Measurements from ENCODE around the gene ARL2BP.
A peak's percentile ranks its signal among the peaks of the same experiment; 100 is the strongest.
"Not testable (repeated sequence)": the region's sequence is repeated elsewhere in the genome, so short reads cannot be mapped to it uniquely, and the experiment has no call there.

ARL2BP gene

DNA sequence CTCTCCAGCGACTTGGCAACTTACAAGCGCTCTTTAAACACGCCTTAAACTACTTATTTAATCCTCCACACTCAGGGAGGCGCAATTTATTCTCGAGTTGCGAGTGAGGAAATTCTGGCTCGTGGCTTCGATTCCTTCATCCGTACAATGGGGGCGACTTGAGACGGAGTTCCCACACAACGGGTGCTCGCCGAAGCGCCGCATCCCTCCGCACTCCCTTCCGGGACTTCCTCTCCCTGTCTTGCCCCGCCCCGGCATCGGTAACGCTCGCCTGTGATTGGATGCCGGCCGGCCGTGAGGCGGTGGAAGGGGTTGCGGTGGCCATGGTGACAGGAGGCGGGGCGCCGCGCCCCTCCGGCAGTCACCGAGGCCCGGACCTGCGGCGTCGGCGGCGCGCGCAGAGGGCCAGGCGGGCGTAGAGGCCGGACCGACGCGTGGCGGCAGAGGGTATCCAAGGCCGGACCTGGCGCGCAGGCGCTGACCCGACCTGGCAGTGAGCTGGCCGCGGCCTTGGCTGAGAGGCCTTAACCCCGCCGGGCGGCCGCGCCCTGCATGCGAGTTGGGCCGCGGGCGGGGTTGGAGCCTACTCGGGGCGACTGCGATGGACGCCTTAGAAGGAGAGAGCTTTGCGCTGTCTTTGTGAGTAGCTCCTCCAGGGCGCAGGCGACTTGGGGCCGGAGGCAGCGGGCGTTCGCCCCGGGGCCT, at the start of gene ARL2BP:
ARL2BP (plus strand) TSS at position 493 of the 705 bp plus-strand sequence; CDS start at position 602, 109 bp downstream.
- Histone ChIP-seq H3K36me3 (peaks cover 22 to 41% (median 22%) of the 10 kb centered on the region in 3 donors), H3K27ac (peak within 1 kb of the TSS; percentile 85 to 94), H3K9me3 (no peaks in the 10 kb centered on the region), H3K27me3 (no peaks in the 10 kb centered on the region), H3K4me3 (peak within 1 kb of the TSS; percentile 68 to 74), H3K4me1 (peaks cover 0 to 18% (median 10%) of the 10 kb centered on the region in 4 donors)
- TF ChIP-seq, protein P1, sequence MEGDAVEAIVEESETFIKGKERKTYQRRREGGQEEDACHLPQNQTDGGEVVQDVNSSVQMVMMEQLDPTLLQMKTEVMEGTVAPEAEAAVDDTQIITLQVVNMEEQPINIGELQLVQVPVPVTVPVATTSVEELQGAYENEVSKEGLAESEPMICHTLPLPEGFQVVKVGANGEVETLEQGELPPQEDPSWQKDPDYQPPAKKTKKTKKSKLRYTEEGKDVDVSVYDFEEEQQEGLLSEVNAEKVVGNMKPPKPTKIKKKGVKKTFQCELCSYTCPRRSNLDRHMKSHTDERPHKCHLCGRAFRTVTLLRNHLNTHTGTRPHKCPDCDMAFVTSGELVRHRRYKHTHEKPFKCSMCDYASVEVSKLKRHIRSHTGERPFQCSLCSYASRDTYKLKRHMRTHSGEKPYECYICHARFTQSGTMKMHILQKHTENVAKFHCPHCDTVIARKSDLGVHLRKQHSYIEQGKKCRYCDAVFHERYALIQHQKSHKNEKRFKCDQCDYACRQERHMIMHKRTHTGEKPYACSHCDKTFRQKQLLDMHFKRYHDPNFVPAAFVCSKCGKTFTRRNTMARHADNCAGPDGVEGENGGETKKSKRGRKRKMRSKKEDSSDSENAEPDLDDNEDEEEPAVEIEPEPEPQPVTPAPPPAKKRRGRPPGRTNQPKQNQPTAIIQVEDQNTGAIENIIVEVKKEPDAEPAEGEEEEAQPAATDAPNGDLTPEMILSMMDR (IDR thresholded peaks at IDR 0.05) = peak in 1 of 2 experiments; percentile 21
- intact Hi-C loops (cut with DNase I; ENCODE audit: low total_unique reads) = no loop called here
- DNase-seq = peak; percentile 99

GRCh38 chr16:57196286-57196685, 48.8 kb upstream of the ARL2BP start:
- DNase-seq = no peak
- intact Hi-C loops (cut with DNase I; ENCODE audit: low total_unique reads) = no loop called here
- H3K4me1 ChIP-seq = peaks cover 0 to 55% (median 27%) of the 10 kb centered on the region in 4 donors
- no peaks in the 10 kb centered on the region for H3K9me3 ChIP-seq
- H3K36me3 ChIP-seq = no peaks in the 10 kb centered on the region
- TF ChIP-seq, protein P1 (IDR thresholded peaks at IDR 0.05) = no peak
- no peak overlapping the region for H3K4me3 ChIP-seq
- H3K27ac ChIP-seq = peak overlapping the region in 1 of 2 donors; percentile 29
- H3K27me3 ChIP-seq = no peaks in the 10 kb centered on the region

DNA sequence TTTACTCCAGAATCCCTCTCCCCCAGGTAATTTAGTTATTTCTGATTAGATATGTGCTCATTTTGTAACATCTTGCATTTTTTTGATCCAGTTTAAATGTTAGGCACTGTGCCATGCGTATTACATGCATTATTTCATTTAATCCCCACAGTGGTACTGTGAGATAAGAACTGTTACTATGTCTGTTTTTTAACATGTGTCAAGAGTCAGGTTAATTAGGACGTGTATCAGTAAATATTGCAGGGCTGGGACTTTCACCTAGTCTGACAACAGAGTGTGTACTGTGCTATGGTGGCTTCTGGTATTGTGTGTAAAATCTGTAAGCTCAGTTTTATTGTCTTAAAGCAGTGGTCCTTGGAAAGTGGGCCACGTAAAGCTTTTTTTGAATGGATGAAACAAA, 48.3 kb upstream of the ARL2BP start:
- no peak overlapping the region for H3K4me3 ChIP-seq
- H3K36me3 ChIP-seq = no peaks in the 10 kb centered on the region
- DNase-seq = no peak
- TF ChIP-seq, protein P1 (IDR thresholded peaks at IDR 0.05) = no peak
- H3K27ac ChIP-seq = peak overlapping the region in 1 of 2 donors; percentile 29
- no peaks in the 10 kb centered on the region for H3K9me3 ChIP-seq
- peaks cover 0 to 51% (median 23%) of the 10 kb centered on the region in 4 donors for H3K4me1 ChIP-seq
- H3K27me3 ChIP-seq = no peaks in the 10 kb centered on the region
- intact Hi-C loops (cut with DNase I; ENCODE audit: low total_unique reads) = no loop called here

DNA sequence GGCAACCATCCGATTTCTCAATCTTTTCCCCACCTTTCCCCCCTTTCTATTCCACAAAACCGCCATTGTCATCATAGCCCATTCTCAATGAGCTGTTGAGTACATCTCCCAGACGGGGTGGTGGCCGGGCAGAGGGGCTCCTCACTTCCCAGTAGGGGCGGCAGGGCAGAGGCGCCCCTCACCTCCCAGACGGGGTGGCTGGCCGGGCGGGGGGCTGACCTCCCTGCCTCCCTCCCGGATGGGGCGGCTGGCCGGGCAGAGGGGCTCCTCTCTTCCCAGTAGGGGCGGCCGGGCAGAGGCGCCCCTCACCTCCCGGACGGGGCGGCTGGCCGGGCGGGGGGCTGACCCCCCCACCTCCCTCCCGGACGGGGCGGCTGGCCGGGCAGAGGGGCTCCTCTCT, 44.7 kb upstream of the ARL2BP start:
- peaks cover 0 to 15% (median 5%) of the 10 kb centered on the region in 4 donors for H3K4me1 ChIP-seq
- H3K27ac ChIP-seq; H3K9me3 ChIP-seq; DNase-seq; H3K4me3 ChIP-seq; H3K27me3 ChIP-seq; intact Hi-C loops (cut with DNase I; ENCODE audit: low total_unique reads); H3K36me3 ChIP-seq: not testable (repeated sequence)

DNA sequence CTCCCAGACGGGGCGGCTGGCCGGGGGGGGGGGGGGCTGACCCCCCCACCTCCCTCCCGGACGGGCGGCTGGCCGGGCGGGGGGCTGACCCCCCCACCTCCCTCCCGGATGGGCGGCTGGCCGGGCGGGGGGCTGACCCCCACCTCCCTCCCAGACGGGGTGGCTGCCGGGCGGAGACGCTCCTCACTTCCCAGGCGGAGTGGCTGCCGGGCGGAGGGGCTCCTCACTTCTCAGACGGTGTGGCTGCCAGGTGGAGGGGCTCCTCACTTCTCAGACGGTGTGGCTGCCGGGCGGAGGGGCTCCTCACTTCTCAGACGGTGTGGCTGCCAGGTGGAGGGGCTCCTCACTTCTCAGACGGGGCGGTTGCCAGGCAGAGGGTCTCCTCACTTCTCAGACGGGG, 44.1 kb upstream of the ARL2BP start:
- H3K9me3 ChIP-seq; H3K27me3 ChIP-seq; intact Hi-C loops (cut with DNase I; ENCODE audit: low total_unique reads); H3K27ac ChIP-seq; H3K4me3 ChIP-seq; DNase-seq: not testable (repeated sequence)
- H3K4me1 ChIP-seq = peaks cover 0 to 11% (median 4%) of the 10 kb centered on the region in 4 donors
- peaks cover 14 to 15% (median 14%) of the 10 kb centered on the region in 3 donors for H3K36me3 ChIP-seq

GRCh38 chr16:57202095-57202886, 42.8 kb upstream of the ARL2BP start:
- Histone ChIP-seq H3K36me3 (peaks cover 22 to 29% (median 27%) of the 10 kb centered on the region in 3 donors), H3K27me3 (no peaks in the 10 kb centered on the region), H3K4me1 (no peaks in the 10 kb centered on the region), H3K27ac (no peak overlapping the region), H3K9me3 (no peaks in the 10 kb centered on the region), H3K4me3 (no peak overlapping the region)
- DNase-seq = no peak
- intact Hi-C loops (cut with DNase I; ENCODE audit: low total_unique reads) = no loop called here
- TF ChIP-seq, protein P1 (IDR thresholded peaks at IDR 0.05) = no peak

All from tibial artery (tissue), 4 donors.